ENCODE measurements around the gene DIRAS1. TPM values are rescaled to one million over a fixed set of nuclear protein-coding genes. Genes with fewer than 3 reads are reported as not detected.
A peak's percentile ranks its signal among the peaks of the same experiment; 100 is the strongest.

The DIRAS1 gene
- total RNA-seq, 2 experiments from 2014 or later: not detected

- Histone ChIP-seq H3K4me3 (ENCODE audit: low read length) (no peak overlapping the region), H3K27me3 (ENCODE audit: control insufficient read depth in 1 of 2, insufficient read depth in 2 of 2, low read length in 2 of 2) (no peaks in the 10 kb centered on the region), H3K9me3 (ENCODE audit: control insufficient read depth in 1 of 2, insufficient read depth in 1 of 2, low read length in 2 of 2) (peaks cover 0 to 18% of the 10 kb centered on the region in 2 experiments), H3K4me1 (ENCODE audit: insufficient read depth, low read length) (peaks cover 7% of the 10 kb centered on the region), H3K27ac (ENCODE audit: low read depth in 1 of 2, low read length in 2 of 2) (no peak overlapping the region), H3K36me3 (ENCODE audit: insufficient read depth, low read length) (no peaks in the 10 kb centered on the region)
- no peak for TF ChIP-seq CTCF (IDR thresholded peaks at IDR 0.05)
- H3K4me1 Mint-ChIP-seq (ENCODE audit: low read depth): peaks cover 25% of the 10 kb centered on the region
- ATAC-seq (ENCODE audit: poor library complexity): no peak
- H3K36me3 Mint-ChIP-seq (ENCODE audit: low read depth): no peaks in the 10 kb centered on the region
- POLR2A ChIA-PET: no interaction called here
- H3K4me3 Mint-ChIP-seq: no peak overlapping the region
- no peak overlapping the region for H3K27ac Mint-ChIP-seq
- H3K27me3 Mint-ChIP-seq: peaks cover 5% of the 10 kb centered on the region
- intact Hi-C loops (cut with DNase I, micrococcal nuclease): no loop called here
- no peak for DNase-seq
- CTCF ChIA-PET: no interaction called here
- peaks cover 5% of the 10 kb centered on the region for H3K9me3 Mint-ChIP-seq
Measured at GRCh38 chr19:2711875-2712205, 9.3 kb downstream of the DIRAS1 start.

GRCh38 chr19:2711172-2711874, 9.8 kb downstream of the DIRAS1 start:
- H3K27ac Mint-ChIP-seq: no peak overlapping the region
- Histone ChIP-seq H3K36me3 (ENCODE audit: insufficient read depth, low read length) (no peaks in the 10 kb centered on the region), H3K4me1 (ENCODE audit: insufficient read depth, low read length) (peaks cover 7% of the 10 kb centered on the region), H3K4me3 (ENCODE audit: low read length) (no peak overlapping the region), H3K27ac (ENCODE audit: low read depth in 1 of 2, low read length in 2 of 2) (no peak overlapping the region), H3K9me3 (ENCODE audit: control insufficient read depth in 1 of 2, insufficient read depth in 1 of 2, low read length in 2 of 2) (peaks cover 0 to 17% of the 10 kb centered on the region in 2 experiments), H3K27me3 (ENCODE audit: control insufficient read depth in 1 of 2, insufficient read depth in 2 of 2, low read length in 2 of 2) (no peaks in the 10 kb centered on the region)
- peak in 1 of 14 experiments; percentile 23 for DNase-seq
- intact Hi-C loops (cut with DNase I, micrococcal nuclease): no loop called here
- peaks cover 5% of the 10 kb centered on the region for H3K27me3 Mint-ChIP-seq
- ATAC-seq (ENCODE audit: poor library complexity): no peak
- CTCF ChIA-PET: no interaction called here
- peaks cover 25% of the 10 kb centered on the region for H3K4me1 Mint-ChIP-seq (ENCODE audit: low read depth)
- TF ChIP-seq CTCF (IDR thresholded peaks at IDR 0.05): no peak
- POLR2A ChIA-PET: no interaction called here
- no peaks in the 10 kb centered on the region for H3K36me3 Mint-ChIP-seq (ENCODE audit: low read depth)
- no peak overlapping the region for H3K4me3 Mint-ChIP-seq
- H3K9me3 Mint-ChIP-seq: peaks cover 5% of the 10 kb centered on the region

- DNase-seq (no peak), ATAC-seq (ENCODE audit: poor library complexity) (no peak)
- H3K4me3 ChIP-seq (ENCODE audit: low read length): no peak overlapping the region
- Mint-ChIP-seq H3K27ac (no peak overlapping the region), H3K4me1 (ENCODE audit: low read depth) (peaks cover 17% of the 10 kb centered on the region), H3K27me3 (no peaks in the 10 kb centered on the region), H3K9me3 (no peaks in the 10 kb centered on the region), H3K36me3 (ENCODE audit: low read depth) (no peaks in the 10 kb centered on the region), H3K4me3 (no peak overlapping the region)
- POLR2A ChIA-PET: no interaction called here
- no peaks in the 10 kb centered on the region for H3K36me3 ChIP-seq (ENCODE audit: insufficient read depth, low read length)
- TF ChIP-seq CTCF (IDR thresholded peaks at IDR 0.05): no peak
- H3K27me3 ChIP-seq (ENCODE audit: control insufficient read depth in 1 of 2, insufficient read depth in 2 of 2, low read length in 2 of 2): no peaks in the 10 kb centered on the region
- CTCF ChIA-PET: no interaction called here
- no peaks in the 10 kb centered on the region for H3K9me3 ChIP-seq (ENCODE audit: control insufficient read depth in 1 of 2, insufficient read depth in 1 of 2, low read length in 2 of 2)
- intact Hi-C loops (cut with DNase I, micrococcal nuclease): no loop called here
- no peak overlapping the region for H3K27ac ChIP-seq (ENCODE audit: low read depth in 1 of 2, low read length in 2 of 2)
- H3K4me1 ChIP-seq (ENCODE audit: insufficient read depth, low read length): peaks cover 24% of the 10 kb centered on the region
Measured at GRCh38 chr19:2706251-2706650, 14.9 kb downstream of the DIRAS1 start.

All from CD4-positive, alpha-beta T cell (primary cell).